ENCODE results near the gene GPRC6A. TPM values are rescaled to one million over a fixed set of nuclear protein-coding genes. Genes with fewer than 3 reads are reported as not detected.

The GPRC6A gene
- total RNA-seq, 1 experiment from 2014 or later, result not detected

- CTCF ChIA-PET, result no interaction called here
- H3K4me1 ChIP-seq (ENCODE audit: control insufficient read depth in 1 of 2, insufficient read depth in 2 of 2, low read length in 2 of 2), result no peaks in the 10 kb centered on the region
- no peak within 1 kb of the TSS for H3K9ac ChIP-seq (ENCODE audit: low read length)
- H3K27ac ChIP-seq (ENCODE audit: low read depth, low read length), result no peak within 1 kb of the TSS
- no peaks in the 10 kb centered on the region for H4K20me1 ChIP-seq (ENCODE audit: insufficient read depth)
- H3K27me3 ChIP-seq (ENCODE audit: insufficient read depth, low read length), result no peaks in the 10 kb centered on the region
- RAD21 ChIA-PET (ENCODE audit: low non-redundant PET in 1 of 2, low total read pairs in 2 of 2, uncharacterized antibody in 2 of 2, unreplicated experiment in 2 of 2), result no interaction called here
- no TSS peak for BruUV-seq (replicated peaks)
- H3K4me3 ChIP-seq (replicated peaks in 1 of 2; ENCODE audit: low read depth in 1 of 2, low read length in 2 of 2), result no peak within 1 kb of the TSS
- H2AFZ ChIP-seq (ENCODE audit: low read depth, low read length, poor library complexity, severe bottlenecking), result no peak within 1 kb of the TSS
- DNase-seq (ENCODE audit: low read depth, low spot score), result no peak
- POLR2A ChIA-PET, result no interaction called here
- no peak within 1 kb of the TSS for H3K4me2 ChIP-seq (ENCODE audit: low read length)
- TF ChIP-seq REST (IDR thresholded peaks at IDR 0.05; ENCODE audit: low read depth) (no peak), JUND (IDR thresholded peaks at IDR 0.05) (no peak), EGR1 (IDR thresholded peaks at IDR 0.05; ENCODE audit: low read depth) (no peak), POLR2A (IDR thresholded peaks at IDR 0.05; ENCODE audit: borderline replicate concordance, extremely low read depth, insufficient read depth, insufficient read length) (no peak), ZNF274 (IDR thresholded peaks at IDR 0.05; ENCODE audit: low read depth, low read length) (no peak), FOSL1 (IDR thresholded peaks at IDR 0.05; ENCODE audit: low read depth) (no peak), ZBTB33 (IDR thresholded peaks at IDR 0.05; ENCODE audit: extremely low read depth, insufficient replicate concordance, low read length) (no peak)
- H3K79me2 ChIP-seq (ENCODE audit: insufficient read depth, low read length), result no peaks in the 10 kb centered on the region
- ATAC-seq, result no peak
- no peaks in the 10 kb centered on the region for H3K9me3 ChIP-seq (ENCODE audit: control insufficient read depth in 1 of 2, insufficient read depth in 1 of 2, low read depth in 1 of 2, low read length in 2 of 2)
- H3K9me2 ChIP-seq (ENCODE audit: insufficient read depth), result no peaks in the 10 kb centered on the region
- no peaks in the 10 kb centered on the region for H3K36me3 ChIP-seq (ENCODE audit: control insufficient read depth in 1 of 2, insufficient read depth in 2 of 2, low read length in 2 of 2)
- intact Hi-C loops (cut with micrococcal nuclease), result no loop called here
These were observed 63.7 kb downstream of the GPRC6A start, which contains the start of gene FAM162B for GRCh38 chr6:116764961-116765841. Gene FAM162B, minus strand, starts transcription at chr6:116765719. Its CDS starts 143 bp downstream, at chr6:116765576.

Data from HCT116 (cell line).